GM19372 (cell line): ENCODE data around the gene ZCWPW2.

Experiments
- ATAC-seq: cut with Tn5 transposase; IDR thresholded peaks from one replicate; pipeline ENCODE4 v1.9.1; 2021; ENCODE audit warnings: mild to moderate bottlenecking, low read depth, moderate library complexity; ENCODE audit not compliant: unreplicated experiment

Gene ZCWPW2

GRCh38 chr3:28348629-28349468 is at the start of gene ZCWPW2, which contains the start of gene AZI2:
Gene ZCWPW2 (plus strand): TSS chr3:28348721. CDS start chr3:28413069, 64,348 bp downstream.
Gene AZI2 (minus strand): TSS chr3:28348824. CDS start chr3:28340617, 8,207 bp downstream.
- ATAC-seq, result peak; percentile 88

GRCh38 chr3:28299705-28300104 is 48.8 kb upstream of the ZCWPW2 start:
- ATAC-seq, result no peak

GRCh38 chr3:28300345-28300962 is 48.1 kb upstream of the ZCWPW2 start:
- ATAC-seq, result no peak

- ATAC-seq, result no peak
Measured at GRCh38 chr3:28301688-28302087, 46.8 kb upstream of the ZCWPW2 start.

- no peak for ATAC-seq
Measured at GRCh38 chr3:28308196-28308595, 40.3 kb upstream of the ZCWPW2 start.

GRCh38 chr3:28315711-28316110 is 32.8 kb upstream of the ZCWPW2 start:
- ATAC-seq, result no peak

- no peak for ATAC-seq
Measured at GRCh38 chr3:28316226-28316625, 32.3 kb upstream of the ZCWPW2 start.

- ATAC-seq, result peak; percentile 90
Measured at GRCh38 chr3:28317438-28318022, 31.0 kb upstream of the ZCWPW2 start.

- no peak for ATAC-seq
Measured at GRCh38 chr3:28320981-28321380, 27.5 kb upstream of the ZCWPW2 start.

GRCh38 chr3:28322464-28322863 is 26.1 kb upstream of the ZCWPW2 start:
- ATAC-seq, result no peak

- peak; percentile 82 for ATAC-seq
Measured at GRCh38 chr3:28326458-28326926, 22.0 kb upstream of the ZCWPW2 start.

GRCh38 chr3:28328188-28329151 is 20.1 kb upstream of the ZCWPW2 start:
- ATAC-seq, result no peak

GRCh38 chr3:28334552-28334951 is 14.0 kb upstream of the ZCWPW2 start:
- no peak for ATAC-seq

- no peak for ATAC-seq
Measured at GRCh38 chr3:28335246-28335645, 13.3 kb upstream of the ZCWPW2 start.

GRCh38 chr3:28337230-28337629 is 11.3 kb upstream of the ZCWPW2 start:
- no peak for ATAC-seq

GRCh38 chr3:28343144-28343543 is 5.4 kb upstream of the ZCWPW2 start:
- no peak for ATAC-seq

- ATAC-seq, result no peak
Measured at GRCh38 chr3:28345690-28346089, 2.8 kb upstream of the ZCWPW2 start.

- no peak for ATAC-seq
Measured at GRCh38 chr3:28347374-28348264, 902 bp upstream of the ZCWPW2 start.

- no peak for ATAC-seq
Measured at GRCh38 chr3:28348265-28348628, 274 bp upstream of the ZCWPW2 start.
